C4-2B (cell line): ENCODE measurements around the gene SEMA3A.

Source experiments
- CTCF ChIP-seq: fragments of 450-650 bp; conservative IDR thresholded peaks from 2 replicates; pipeline ENCODE4 v1.5.1; 2017; ENCODE audit warnings: mild to moderate bottlenecking
- ZFX ChIP-seq: fragments of 450-650 bp; IDR thresholded peaks from 2 replicates; pipeline ENCODE4 v1.6.1; 2017

GRCh38 chr7:84191261-84191660, 3.3 kb downstream of the SEMA3A start:
- no peak for TF ChIP-seq CTCF
- no peak for TF ChIP-seq ZFX
